Measurements from ENCODE around the gene SYNDIG1. TPM values are rescaled to one million over a fixed set of nuclear protein-coding genes. Genes with fewer than 3 reads are reported as not detected.

The SYNDIG1 gene
- polyA plus RNA-seq, 1 donor from 2014 or later: 0.22 TPM

GRCh38 chr20:24668384-24668702, 198.9 kb downstream of the SYNDIG1 start:
- Histone ChIP-seq H3K4me3 (ENCODE audit: low read length) (no peak overlapping the region), H3K9ac (ENCODE audit: low read length) (no peak overlapping the region), H3K9me2 (ENCODE audit: insufficient read depth, low read length) (no peaks in the 10 kb centered on the region), H3K9me3 (ENCODE audit: low read length) (no peaks in the 10 kb centered on the region), H3K4me2 (ENCODE audit: low read length) (no peak overlapping the region), H3K27me3 (ENCODE audit: insufficient read depth, low read depth, low read length) (no peaks in the 10 kb centered on the region), H3K27ac (ENCODE audit: low read length) (no peak overlapping the region), H3K79me2 (replicated peaks; ENCODE audit: insufficient read depth, low read length) (no peaks in the 10 kb centered on the region), H3F3A (ENCODE audit: insufficient read depth, low read length, poor library complexity, severe bottlenecking) (no peaks in the 10 kb centered on the region), H4K20me1 (ENCODE audit: insufficient read depth) (no peaks in the 10 kb centered on the region), H3K36me3 (ENCODE audit: insufficient read depth, low read length) (no peaks in the 10 kb centered on the region), H2AFZ (ENCODE audit: low read depth, low read length) (no peak overlapping the region)
- no peak for TF ChIP-seq SMC3 (conservative IDR thresholded peaks at IDR 0.05; ENCODE audit: poor library complexity)
- TF ChIP-seq EP300 (conservative IDR thresholded peaks at IDR 0.05; ENCODE audit: poor library complexity, severe bottlenecking): no peak
- no peak for TF ChIP-seq RAD21 (conservative IDR thresholded peaks at IDR 0.05)
- no peak for TF ChIP-seq TAF1 (IDR thresholded peaks at IDR 0.05; ENCODE audit: low read depth)
- no peak for TF ChIP-seq POLR2AphosphoS5 (IDR thresholded peaks at IDR 0.05)
- no peak for TF ChIP-seq MXI1 (conservative IDR thresholded peaks at IDR 0.05; ENCODE audit: poor library complexity, severe bottlenecking)

GRCh38 chr20:24668791-24669190, 199.4 kb downstream of the SYNDIG1 start:
- H3K36me3 ChIP-seq (ENCODE audit: insufficient read depth, low read length): no peaks in the 10 kb centered on the region
- H2AFZ ChIP-seq (ENCODE audit: low read depth, low read length): no peak overlapping the region
- H3K27ac ChIP-seq (ENCODE audit: low read length): no peak overlapping the region
- no peaks in the 10 kb centered on the region for H4K20me1 ChIP-seq (ENCODE audit: insufficient read depth)
- no peaks in the 10 kb centered on the region for H3K79me2 ChIP-seq (replicated peaks; ENCODE audit: insufficient read depth, low read length)
- no peaks in the 10 kb centered on the region for H3K9me2 ChIP-seq (ENCODE audit: insufficient read depth, low read length)
- no peak overlapping the region for H3K4me2 ChIP-seq (ENCODE audit: low read length)
- no peak overlapping the region for H3K4me3 ChIP-seq (ENCODE audit: low read length)
- no peak overlapping the region for H3K9ac ChIP-seq (ENCODE audit: low read length)
- TF ChIP-seq, protein P1, sequence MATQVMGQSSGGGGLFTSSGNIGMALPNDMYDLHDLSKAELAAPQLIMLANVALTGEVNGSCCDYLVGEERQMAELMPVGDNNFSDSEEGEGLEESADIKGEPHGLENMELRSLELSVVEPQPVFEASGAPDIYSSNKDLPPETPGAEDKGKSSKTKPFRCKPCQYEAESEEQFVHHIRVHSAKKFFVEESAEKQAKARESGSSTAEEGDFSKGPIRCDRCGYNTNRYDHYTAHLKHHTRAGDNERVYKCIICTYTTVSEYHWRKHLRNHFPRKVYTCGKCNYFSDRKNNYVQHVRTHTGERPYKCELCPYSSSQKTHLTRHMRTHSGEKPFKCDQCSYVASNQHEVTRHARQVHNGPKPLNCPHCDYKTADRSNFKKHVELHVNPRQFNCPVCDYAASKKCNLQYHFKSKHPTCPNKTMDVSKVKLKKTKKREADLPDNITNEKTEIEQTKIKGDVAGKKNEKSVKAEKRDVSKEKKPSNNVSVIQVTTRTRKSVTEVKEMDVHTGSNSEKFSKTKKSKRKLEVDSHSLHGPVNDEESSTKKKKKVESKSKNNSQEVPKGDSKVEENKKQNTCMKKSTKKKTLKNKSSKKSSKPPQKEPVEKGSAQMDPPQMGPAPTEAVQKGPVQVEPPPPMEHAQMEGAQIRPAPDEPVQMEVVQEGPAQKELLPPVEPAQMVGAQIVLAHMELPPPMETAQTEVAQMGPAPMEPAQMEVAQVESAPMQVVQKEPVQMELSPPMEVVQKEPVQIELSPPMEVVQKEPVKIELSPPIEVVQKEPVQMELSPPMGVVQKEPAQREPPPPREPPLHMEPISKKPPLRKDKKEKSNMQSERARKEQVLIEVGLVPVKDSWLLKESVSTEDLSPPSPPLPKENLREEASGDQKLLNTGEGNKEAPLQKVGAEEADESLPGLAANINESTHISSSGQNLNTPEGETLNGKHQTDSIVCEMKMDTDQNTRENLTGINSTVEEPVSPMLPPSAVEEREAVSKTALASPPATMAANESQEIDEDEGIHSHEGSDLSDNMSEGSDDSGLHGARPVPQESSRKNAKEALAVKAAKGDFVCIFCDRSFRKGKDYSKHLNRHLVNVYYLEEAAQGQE (IDR thresholded peaks at IDR 0.05; ENCODE audit: borderline replicate concordance): no peak
- TF ChIP-seq MXI1 (conservative IDR thresholded peaks at IDR 0.05; ENCODE audit: poor library complexity, severe bottlenecking): no peak
- no peak for TF ChIP-seq RAD21 (conservative IDR thresholded peaks at IDR 0.05)
- TF ChIP-seq TAF1 (IDR thresholded peaks at IDR 0.05; ENCODE audit: low read depth): no peak
- no peaks in the 10 kb centered on the region for H3F3A ChIP-seq (ENCODE audit: insufficient read depth, low read length, poor library complexity, severe bottlenecking)
- H3K9me3 ChIP-seq (ENCODE audit: low read length): no peaks in the 10 kb centered on the region
- no peaks in the 10 kb centered on the region for H3K27me3 ChIP-seq (ENCODE audit: insufficient read depth, low read depth, low read length)

GRCh38 chr20:24669701-24670100, 200.3 kb downstream of the SYNDIG1 start:
- Histone ChIP-seq H3K4me2 (ENCODE audit: low read length) (no peak overlapping the region), H3K27me3 (ENCODE audit: insufficient read depth, low read depth, low read length) (no peaks in the 10 kb centered on the region), H3K9me2 (ENCODE audit: insufficient read depth, low read length) (no peaks in the 10 kb centered on the region), H3K36me3 (ENCODE audit: insufficient read depth, low read length) (no peaks in the 10 kb centered on the region), H4K20me1 (ENCODE audit: insufficient read depth) (no peaks in the 10 kb centered on the region), H3K9ac (ENCODE audit: low read length) (no peak overlapping the region), H3K9me3 (ENCODE audit: low read length) (no peaks in the 10 kb centered on the region), H2AFZ (ENCODE audit: low read depth, low read length) (no peak overlapping the region), H3K4me3 (ENCODE audit: low read length) (no peak overlapping the region), H3K27ac (ENCODE audit: low read length) (no peak overlapping the region), H3K79me2 (replicated peaks; ENCODE audit: insufficient read depth, low read length) (no peaks in the 10 kb centered on the region), H3F3A (ENCODE audit: insufficient read depth, low read length, poor library complexity, severe bottlenecking) (no peaks in the 10 kb centered on the region)
- TF ChIP-seq POLR2AphosphoS5 (IDR thresholded peaks at IDR 0.05) (no peak), CTCF (IDR thresholded peaks at IDR 0.05; ENCODE audit: poor library complexity, severe bottlenecking) (no peak), SMC3 (conservative IDR thresholded peaks at IDR 0.05; ENCODE audit: poor library complexity) (no peak), EZH2 (IDR thresholded peaks at IDR 0.05; ENCODE audit: borderline replicate concordance, insufficient read depth, low read length, poor library complexity, severe bottlenecking) (no peak), EP300 (conservative IDR thresholded peaks at IDR 0.05; ENCODE audit: poor library complexity, severe bottlenecking) (no peak), TAF1 (IDR thresholded peaks at IDR 0.05; ENCODE audit: low read depth) (no peak), MXI1 (conservative IDR thresholded peaks at IDR 0.05; ENCODE audit: poor library complexity, severe bottlenecking) (no peak), RAD21 (conservative IDR thresholded peaks at IDR 0.05) (no peak)
